Fibroblast of lung (primary cell): ENCODE measurements around the gene RAP1B. TPM values are rescaled to one million over a fixed set of nuclear protein-coding genes. Genes with fewer than 3 reads are reported as not detected.

Source experiments
- DNase-seq, 2 donors: peaks; one replicate each; pipeline versions ENCODE4 v3.0.0 to v3.0.0-alpha.2; 2010; ENCODE audit warnings: low read depth in 2 of 2
- H2AFZ ChIP-seq: 2 replicates; pipeline ENCODE4 v1.5.1; 2012; ENCODE audit warnings: low read length, control low read depth, inconsistent platforms
- H3K27ac ChIP-seq: 2 replicates; pipeline ENCODE4 v1.5.1; 2011; ENCODE audit warnings: low read length, control low read depth; ENCODE audit not compliant: insufficient read depth
- H3K27me3 ChIP-seq: 2 replicates; pipeline ENCODE4 v1.5.1; 2011; ENCODE audit warnings: mild to moderate bottlenecking, low read length; ENCODE audit not compliant: control insufficient read depth, insufficient read depth
- H3K36me3 ChIP-seq: 2 replicates; pipeline ENCODE4 v1.5.1; 2011; ENCODE audit warnings: low read length; ENCODE audit not compliant: control insufficient read depth, insufficient read depth
- H3K4me1 ChIP-seq: 2 replicates; pipeline ENCODE4 v1.5.1; 2011; ENCODE audit warnings: low read length; ENCODE audit not compliant: control insufficient read depth, insufficient read depth; ENCODE audit errors: extremely low read depth
- H3K4me2 ChIP-seq: 2 replicates; pipeline ENCODE4 v1.5.1; 2011; ENCODE audit warnings: low read length, control low read depth; ENCODE audit not compliant: insufficient read depth; ENCODE audit errors: extremely low read depth
- H3K4me3 ChIP-seq, 4 experiments: fragments of 200-600 bp in 1 of 4; sonication (generic) in 1 of 4; replicated peaks in 1 of 4; 2 replicates each; pipeline ENCODE4 v1.5.1; 2011 to 2016; ENCODE audit warnings: low read length in 4 of 4, low read depth in 3 of 4, mild to moderate bottlenecking in 3 of 4, control low read depth in 2 of 4, inconsistent platforms in 1 of 4, mixed read lengths in 1 of 4; ENCODE audit not compliant: insufficient read depth in 1 of 4; ENCODE audit errors: control extremely low read depth in 1 of 4
- H3K79me2 ChIP-seq: 2 replicates; pipeline ENCODE4 v1.5.1; 2012; ENCODE audit warnings: mild to moderate bottlenecking, low read length, inconsistent platforms; ENCODE audit not compliant: control insufficient read depth, insufficient read depth
- H3K9ac ChIP-seq: 2 replicates; pipeline ENCODE4 v1.5.1; 2011; ENCODE audit warnings: mild to moderate bottlenecking, low read length, control low read depth; ENCODE audit not compliant: insufficient read depth
- H3K9me3 ChIP-seq: 2 replicates; pipeline ENCODE4 v1.5.1; 2012; ENCODE audit warnings: low read depth, low read length; ENCODE audit not compliant: control insufficient read depth, insufficient read depth
- H4K20me1 ChIP-seq: 2 replicates; pipeline ENCODE4 v1.5.1; 2011; ENCODE audit warnings: low read length; ENCODE audit not compliant: control insufficient read depth, insufficient read depth; ENCODE audit errors: extremely low read depth
- EZH2 ChIP-seq: IDR thresholded peaks from 2 replicates; pipeline ENCODE4 v1.5.1; 2012; ENCODE audit warnings: low read length, control low read depth, mild to moderate bottlenecking; ENCODE audit errors: missing control alignments
- polyA minus RNA-seq: library from RNA; depleted of rRNA, polyadenylated mRNA; stranded (reverse); fragments of >200 nt; gene quantifications from 2 replicates; pipeline ENCODE4 v1.2.3, GENCODE V29; 2011; ENCODE audit warnings: low replicate concordance
- polyA plus RNA-seq, 2 donors: library from polyadenylated mRNA; depleted of rRNA in 1 of 2; stranded (reverse) in 1 of 2; unstranded in 1 of 2; fragments of >200 nt; gene quantifications; 2 replicates each; pipeline ENCODE4 v1.2.1, GENCODE V29; 2011 to 2012; ENCODE audit warnings: missing spikeins in 1 of 2
- total RNA-seq: library from RNA; depleted of rRNA; stranded (reverse); fragments of >200 nt; gene quantifications from 2 replicates; pipeline ENCODE4 v1.2.1, GENCODE V29; 2014
- TF ChIP-seq, protein P1 (sequence below), 2 donors: IDR thresholded peaks in 1 of 2; conservative IDR thresholded peaks in 1 of 2; 1 replicate in 1 of 2; 2 replicates in 1 of 2; pipeline ENCODE4 v1.5.1; 2011 to 2012; ENCODE audit warnings: low read length in 2 of 2, control low read depth in 1 of 2, inconsistent platforms in 1 of 2, low read depth in 1 of 2, mild to moderate bottlenecking in 1 of 2

The RAP1B gene
- 121 and 194 TPM in 2 replicates for total RNA-seq
- polyA plus RNA-seq, result 293 and 383 TPM in 2 replicates
- polyA plus RNA-seq (2012), result 198 and 239 TPM in 2 replicates
- polyA minus RNA-seq, result 8.8 and 13.9 TPM in 2 replicates

DNA sequence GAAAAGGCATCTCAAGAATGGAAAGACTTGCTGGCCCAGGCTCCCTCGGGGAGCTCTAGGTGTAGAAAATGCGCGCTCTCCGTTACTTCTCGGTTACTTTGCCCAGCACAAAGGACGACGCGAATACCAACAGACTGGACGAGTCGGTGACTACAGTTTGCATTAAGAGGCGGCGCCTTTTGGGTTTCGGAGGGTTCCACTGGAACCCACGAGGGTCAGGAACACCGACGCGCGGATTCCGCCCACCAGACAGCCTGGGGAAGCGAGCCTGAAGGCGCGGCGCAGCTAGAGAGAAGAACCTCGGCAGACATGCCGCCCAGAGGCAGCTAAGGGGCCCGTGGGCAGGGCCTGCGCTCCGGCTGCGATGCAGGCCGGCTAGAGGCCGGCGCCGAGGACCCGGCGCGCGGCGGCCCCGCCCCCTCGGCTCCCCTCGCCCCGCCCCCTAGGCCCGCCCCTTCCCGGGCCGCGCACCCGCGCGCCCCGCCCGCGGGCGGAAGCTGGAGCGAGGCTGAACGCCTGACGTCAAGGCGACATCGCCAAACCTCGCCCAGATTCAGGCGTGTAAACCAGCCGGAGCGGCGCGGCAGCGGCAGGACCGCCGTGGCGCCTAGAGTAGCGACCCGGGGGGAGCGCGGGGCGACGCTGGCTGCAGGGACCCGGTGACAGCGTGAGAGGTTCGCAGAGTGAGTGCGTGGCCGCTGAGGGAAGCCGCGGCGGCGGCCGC is at the start of gene RAP1B:
Gene RAP1B, plus strand, starts transcription at position 530 of the 724 bp plus-strand sequence. CDS start 37,826 bp downstream, outside the sequence.
- H3K27ac ChIP-seq, result peak within 1 kb of the TSS; percentile 96
- no peaks in the 10 kb centered on the region for H3K36me3 ChIP-seq
- H3K4me2 ChIP-seq, result peak within 1 kb of the TSS; percentile 97
- DNase-seq, result peak; percentile 85 to 90
- H3K4me3 ChIP-seq, result peak within 1 kb of the TSS; percentile 81 to 93 (median 88)
- H3K79me2 ChIP-seq, result peaks cover 43% of the 10 kb centered on the region
- peaks cover 3% of the 10 kb centered on the region for H4K20me1 ChIP-seq
- peak within 1 kb of the TSS; percentile 82 for H2AFZ ChIP-seq
- peak within 1 kb of the TSS; percentile 92 for H3K9ac ChIP-seq
- no peaks in the 10 kb centered on the region for H3K27me3 ChIP-seq
- H3K9me3 ChIP-seq, result no peaks in the 10 kb centered on the region
- TF ChIP-seq, protein P1, sequence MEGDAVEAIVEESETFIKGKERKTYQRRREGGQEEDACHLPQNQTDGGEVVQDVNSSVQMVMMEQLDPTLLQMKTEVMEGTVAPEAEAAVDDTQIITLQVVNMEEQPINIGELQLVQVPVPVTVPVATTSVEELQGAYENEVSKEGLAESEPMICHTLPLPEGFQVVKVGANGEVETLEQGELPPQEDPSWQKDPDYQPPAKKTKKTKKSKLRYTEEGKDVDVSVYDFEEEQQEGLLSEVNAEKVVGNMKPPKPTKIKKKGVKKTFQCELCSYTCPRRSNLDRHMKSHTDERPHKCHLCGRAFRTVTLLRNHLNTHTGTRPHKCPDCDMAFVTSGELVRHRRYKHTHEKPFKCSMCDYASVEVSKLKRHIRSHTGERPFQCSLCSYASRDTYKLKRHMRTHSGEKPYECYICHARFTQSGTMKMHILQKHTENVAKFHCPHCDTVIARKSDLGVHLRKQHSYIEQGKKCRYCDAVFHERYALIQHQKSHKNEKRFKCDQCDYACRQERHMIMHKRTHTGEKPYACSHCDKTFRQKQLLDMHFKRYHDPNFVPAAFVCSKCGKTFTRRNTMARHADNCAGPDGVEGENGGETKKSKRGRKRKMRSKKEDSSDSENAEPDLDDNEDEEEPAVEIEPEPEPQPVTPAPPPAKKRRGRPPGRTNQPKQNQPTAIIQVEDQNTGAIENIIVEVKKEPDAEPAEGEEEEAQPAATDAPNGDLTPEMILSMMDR (conservative IDR thresholded peaks at IDR 0.05 in 1 of 2, IDR thresholded peaks at IDR 0.05 in 1 of 2; ENCODE audit: low read depth in 1 of 2, low read length in 2 of 2), result no peak
- TF ChIP-seq EZH2, result no peak
- no peaks in the 10 kb centered on the region for H3K4me1 ChIP-seq

DNA sequence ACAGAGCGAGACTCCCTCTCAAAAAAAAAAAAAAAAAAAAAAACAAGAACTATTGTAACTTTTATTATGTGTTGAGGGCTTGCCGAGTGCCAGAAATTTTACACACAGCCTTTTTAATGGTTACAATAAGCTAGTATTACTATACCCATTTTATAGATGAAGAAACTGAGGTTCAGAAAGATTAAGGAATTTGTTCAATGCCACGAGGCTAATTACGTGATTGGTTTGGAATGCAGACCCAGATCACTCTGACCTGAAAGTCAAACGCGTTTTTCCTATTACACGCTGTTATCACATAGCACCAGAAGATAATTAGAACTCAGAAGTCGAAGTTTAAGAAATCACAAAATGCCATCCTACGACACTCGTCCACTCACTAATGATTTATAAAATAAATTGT is 48.9 kb upstream of the RAP1B start:
- DNase-seq, result no peak

DNA sequence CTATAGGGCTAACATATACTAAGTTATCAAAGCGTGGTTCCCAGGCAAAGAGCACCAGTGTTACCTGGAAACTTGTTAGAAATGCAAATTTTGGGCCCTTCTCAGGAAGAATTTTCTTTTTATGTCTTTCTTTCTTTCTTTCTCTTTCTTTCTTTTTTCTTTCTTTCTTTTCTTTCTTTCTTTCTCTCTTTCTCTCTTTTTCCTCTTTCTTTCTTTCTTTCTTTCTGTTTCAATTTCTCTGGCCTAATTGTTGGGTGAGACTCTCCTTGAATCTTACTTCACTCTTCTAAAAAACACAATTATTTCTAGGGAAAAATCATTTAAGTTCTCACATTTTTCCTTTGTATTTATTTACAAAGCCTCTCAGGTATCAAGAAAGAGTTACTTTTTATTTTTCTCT is 46.5 kb upstream of the RAP1B start:
- Histone ChIP-seq H3K4me2 (no peak overlapping the region), H3K27me3 (no peaks in the 10 kb centered on the region), H3K9me3 (no peaks in the 10 kb centered on the region), H3K79me2 (no peaks in the 10 kb centered on the region), H3K36me3 (no peaks in the 10 kb centered on the region), H3K9ac (no peak overlapping the region), H3K27ac (no peak overlapping the region), H3K4me1 (peaks cover 6% of the 10 kb centered on the region), H3K4me3 (no peak overlapping the region), H4K20me1 (no peaks in the 10 kb centered on the region), H2AFZ (no peak overlapping the region)
- no peak for DNase-seq
- TF ChIP-seq EZH2, result no peak
- TF ChIP-seq, protein P1 (conservative IDR thresholded peaks at IDR 0.05 in 1 of 2, IDR thresholded peaks at IDR 0.05 in 1 of 2; ENCODE audit: low read depth in 1 of 2, low read length in 2 of 2), result no peak

More for the DNA sequence above, 48.9 kb upstream of the RAP1B start:
- H3K27me3 ChIP-seq, result no peaks in the 10 kb centered on the region
- TF ChIP-seq, protein P1 (conservative IDR thresholded peaks at IDR 0.05 in 1 of 2, IDR thresholded peaks at IDR 0.05 in 1 of 2; ENCODE audit: low read depth in 1 of 2, low read length in 2 of 2), result no peak
- no peak for TF ChIP-seq EZH2
- no peaks in the 10 kb centered on the region for H4K20me1 ChIP-seq
- no peak overlapping the region for H3K9ac ChIP-seq
- H3K4me2 ChIP-seq, result no peak overlapping the region
- H3K36me3 ChIP-seq, result no peaks in the 10 kb centered on the region
- H3K9me3 ChIP-seq, result no peaks in the 10 kb centered on the region
- no peak overlapping the region for H3K4me3 ChIP-seq
- H3K4me1 ChIP-seq, result peaks cover 11% of the 10 kb centered on the region
- no peak overlapping the region for H3K27ac ChIP-seq
- no peaks in the 10 kb centered on the region for H3K79me2 ChIP-seq
- H2AFZ ChIP-seq, result no peak overlapping the region
